Spleen (tissue), 11 donors: ENCODE results near the gene TBC1D22A. TPM values are rescaled to one million over a fixed set of nuclear protein-coding genes. Genes with fewer than 3 reads are reported as not detected.

ENCODE experiments used
- DNase-seq: peaks from one replicate; pipeline ENCODE4 v3.0.0-alpha.2; 2020
- H3K27ac ChIP-seq, 8 donors: fragments of 200-600 bp; sonication (generic) in 7 of 8; 1 replicate in 4 of 8; 2 replicates in 4 of 8; pipeline versions ENCODE4 v1.5.0 to v1.8.0; 2016 to 2021; ENCODE audit warnings: inconsistent platforms in 4 of 8, mild to moderate bottlenecking in 4 of 8, moderate library complexity in 1 of 8
- H3K27me3 ChIP-seq, 7 donors: fragments of 200-600 bp; sonication (generic) in 6 of 7; replicated peaks in 1 of 7; 1 replicate in 4 of 7; 2 replicates in 3 of 7; pipeline versions ENCODE4 v1.5.0 to v1.8.0; 2016 to 2021; ENCODE audit warnings: inconsistent platforms in 3 of 7, mild to moderate bottlenecking in 1 of 7
- H3K36me3 ChIP-seq, 6 donors: fragments of 200-600 bp; sonication (generic) in 5 of 6; 1 replicate in 4 of 6; 2 replicates in 2 of 6; pipeline versions ENCODE4 v1.5.0 to v1.8.0; 2016 to 2021; ENCODE audit warnings: inconsistent platforms in 2 of 6
- H3K4me1 ChIP-seq, 6 donors: fragments of 200-600 bp; sonication (generic) in 5 of 6; 1 replicate in 3 of 6; 2 replicates in 3 of 6; pipeline versions ENCODE4 v1.5.0 to v1.8.0; 2016 to 2021; ENCODE audit warnings: inconsistent platforms in 3 of 6
- H3K4me3 ChIP-seq, 8 donors: fragments of 200-600 bp; sonication (generic) in 7 of 8; 1 replicate in 4 of 8; 2 replicates in 4 of 8; pipeline versions ENCODE4 v1.5.0 to v1.8.0; 2016 to 2021; ENCODE audit warnings: inconsistent platforms in 4 of 8, mild to moderate bottlenecking in 4 of 8, moderate library complexity in 2 of 8
- H3K9me3 ChIP-seq, 8 donors: fragments of 200-600 bp; sonication (generic) in 7 of 8; 1 replicate in 4 of 8; 2 replicates in 4 of 8; pipeline versions ENCODE4 v1.5.0 to v1.8.0; 2016 to 2021; ENCODE audit warnings: inconsistent platforms in 4 of 8
- CTCF ChIP-seq, 11 experiments: fragments of 200-600 bp in 7 of 11; fragments of 450-650 bp in 4 of 11; sonication (generic) in 4 of 11; IDR thresholded peaks in 8 of 11; conservative IDR thresholded peaks in 3 of 11; 1 replicate in 7 of 11; 2 replicates in 4 of 11; pipeline versions ENCODE4 v1.4.0 to v1.8.0; 2016 to 2021; ENCODE audit warnings: antibody characterized with exemption in 11 of 11, inconsistent platforms in 4 of 11, mild to moderate bottlenecking in 1 of 11
- POLR2A ChIP-seq, 3 donors: fragments of 450-650 bp; IDR thresholded peaks; one replicate each; pipeline ENCODE4 v1.5.1; 2017; ENCODE audit warnings: antibody characterized with exemption in 3 of 3, mild to moderate bottlenecking in 1 of 3
- POLR2AphosphoS5 ChIP-seq, 3 donors: sonication (generic); formaldehyde crosslinking; IDR thresholded peaks; one replicate each; pipeline ENCODE4 v1.5.1; 2017; ENCODE audit warnings: antibody characterized with exemption in 3 of 3
- WGBS, 5 donors: extraction: QIAGEN DNeasy Blood & Tissue Kit in 3 of 5; methylation state at CpG; one replicate each; pipeline versions ENCODE4 v1.1.5 to v1.1.7; 2013 to 2018; 5-methylcytosine and 5-hydroxymethylcytosine counted together
- intact Hi-C: fragments of 100-400 bp; cut with DNase I; formaldehyde crosslinking; loops from one replicate; pipeline ENCODE4 v1.15.0; 2023; ENCODE audit warnings: low total_unique reads
- polyA plus RNA-seq, 3 donors: library from polyadenylated mRNA; stranded (reverse); fragments of 200-250 nt; gene quantifications; one replicate each; pipeline ENCODE4 v1.2.1, GENCODE V29; 2013
- total RNA-seq, 7 donors: library from RNA; depleted of rRNA in 3 of 7; stranded (reverse); fragments of >200 nt in 3 of 7; fragmentation: NEBNext Ultra II Directional in 4 of 7; extraction: Animal tissue kit (Norgen Biotek cat#: 25700) in 4 of 7; gene quantifications; one replicate each; pipeline versions ENCODE4 v1.1.0 to v1.2.1, GENCODE V29; 2016 to 2021
- donor health status: healthy with polysubstance abuse.
- donor health status: DM: no; HTN: no; CAD: no; lungs with moderate emphysema.
- donor health status: DM: no; HTN: no; CAD: no.
- donor health status: Bipolar disorder and iron deficiency.
- donor health status: healthy.
- donor health status: DM: no; HTN: no; CAD: no.
- donor health status: DM: yes; HTN: yes; CAD: no.

The TBC1D22A gene
- total and polyA plus RNA-seq, 10 donors: 17.2 to 66.9 (median 49.6) TPM

DNA sequence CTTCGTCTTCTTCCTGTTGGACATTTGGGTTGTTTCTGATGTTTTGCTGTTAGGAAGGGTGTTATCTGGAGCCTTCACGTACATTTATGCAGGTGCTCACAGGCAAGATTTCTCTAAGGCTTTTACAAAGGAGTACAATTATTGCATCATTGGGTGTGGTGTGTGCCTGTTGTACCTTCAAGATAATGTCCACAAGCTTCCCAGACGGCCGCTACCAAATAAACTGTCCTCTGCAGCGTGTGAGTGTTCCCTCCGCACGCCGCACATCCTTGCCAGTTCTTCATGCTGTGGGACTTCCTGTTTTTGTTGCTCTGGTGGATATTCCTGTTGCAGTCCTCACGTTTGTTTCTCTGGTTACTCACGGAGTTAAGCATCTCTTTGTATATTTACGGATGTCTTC is 133.3 kb downstream of the TBC1D22A start:
- Histone ChIP-seq H3K36me3 (peaks cover 0 to 76% (median 28%) of the 10 kb centered on the region in 6 donors), H3K9me3 (no peaks in the 10 kb centered on the region), H3K27ac (peak overlapping the region in 4 of 8 donors; percentile 8 to 35 (median 19)), H3K27me3 (no peaks in the 10 kb centered on the region), H3K4me3 (no peak overlapping the region), H3K4me1 (peaks cover 6 to 53% (median 23%) of the 10 kb centered on the region in 6 donors)
- DNase-seq: no peak
- TF ChIP-seq POLR2AphosphoS5 (IDR thresholded peaks at IDR 0.05) (peak in 1 of 3 donors; percentile 34), CTCF (IDR thresholded peaks at IDR 0.05 in 8 of 11, conservative IDR thresholded peaks at IDR 0.05 in 3 of 11) (no peak), POLR2A (IDR thresholded peaks at IDR 0.05) (no peak)
- WGBS, 5 donors: 39 to 57% (median 47%) methylated on average over 11 of the region's 11 CpGs
- intact Hi-C loops: no loop called here

DNA sequence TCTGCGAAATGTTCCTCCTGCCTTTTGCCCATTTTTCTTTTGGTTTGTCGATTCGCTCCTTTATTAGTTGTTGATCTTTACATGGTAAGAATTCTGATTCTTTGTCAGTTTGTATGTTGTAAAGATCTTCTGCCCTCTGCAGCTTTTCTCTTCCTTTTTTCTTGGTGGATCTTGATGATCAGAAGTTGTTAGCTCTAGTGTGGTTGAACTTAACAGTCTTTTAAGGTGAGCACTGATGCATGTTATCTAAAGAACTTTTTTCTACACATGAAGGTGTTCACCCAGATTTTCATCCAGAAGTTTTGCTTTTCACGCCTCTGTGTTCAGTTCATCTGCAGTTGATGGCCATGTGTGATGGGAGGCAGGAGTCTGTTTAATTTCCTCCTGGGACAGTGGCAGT is 133.7 kb downstream of the TBC1D22A start:
- no peak for DNase-seq
- Histone ChIP-seq H3K36me3 (peaks cover 0 to 76% (median 28%) of the 10 kb centered on the region in 6 donors), H3K4me1 (peaks cover 6 to 57% (median 23%) of the 10 kb centered on the region in 6 donors), H3K4me3 (no peak overlapping the region), H3K9me3 (no peaks in the 10 kb centered on the region), H3K27ac (peak overlapping the region in 4 of 8 donors; percentile 8 to 35 (median 19)), H3K27me3 (no peaks in the 10 kb centered on the region)
- WGBS, 5 donors: 82 to 92% (median 88%) methylated on average over 4 of the region's 4 CpGs
- TF ChIP-seq CTCF (IDR thresholded peaks at IDR 0.05 in 8 of 11, conservative IDR thresholded peaks at IDR 0.05 in 3 of 11): no peak
- TF ChIP-seq POLR2AphosphoS5 (IDR thresholded peaks at IDR 0.05): no peak
- no peak for TF ChIP-seq POLR2A (IDR thresholded peaks at IDR 0.05)
- intact Hi-C loops: no loop called here

DNA sequence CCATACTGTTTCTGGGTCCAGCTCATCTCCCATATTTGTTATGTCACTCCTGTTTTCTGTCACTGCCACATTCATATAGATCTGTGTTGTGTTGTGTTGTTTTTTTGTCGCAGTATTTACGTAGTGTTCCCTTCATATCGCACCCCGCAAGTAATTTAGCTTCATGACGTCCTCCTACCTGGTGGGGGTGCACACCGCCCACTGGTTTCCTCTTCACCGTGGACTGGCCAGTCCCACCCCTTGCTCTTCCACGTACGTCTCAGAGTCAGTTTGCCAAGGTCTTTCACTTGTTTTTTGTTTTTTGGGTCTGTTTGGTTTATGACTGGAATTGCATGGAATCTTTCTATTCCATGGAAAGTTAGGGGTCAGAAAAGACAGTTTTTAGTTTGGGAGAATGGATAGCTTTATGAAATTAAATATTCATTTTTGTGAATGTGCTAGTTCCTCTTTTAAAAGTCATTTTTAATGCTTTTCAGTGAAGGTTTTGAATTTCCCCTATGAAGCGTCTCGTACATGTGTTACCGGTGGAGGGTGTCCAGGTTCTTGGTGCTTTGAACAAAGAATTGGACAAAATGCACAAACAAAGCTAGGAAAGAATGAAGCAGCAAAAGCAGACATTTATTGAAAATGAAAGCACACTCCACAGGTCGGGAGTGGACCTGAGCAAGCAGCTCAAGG is 134.3 kb downstream of the TBC1D22A start:
- no peak for DNase-seq
- H3K4me3 ChIP-seq: no peak overlapping the region
- TF ChIP-seq POLR2AphosphoS5 (IDR thresholded peaks at IDR 0.05) (no peak), POLR2A (IDR thresholded peaks at IDR 0.05) (no peak), CTCF (IDR thresholded peaks at IDR 0.05 in 8 of 11, conservative IDR thresholded peaks at IDR 0.05 in 3 of 11) (no peak)
- no peaks in the 10 kb centered on the region for H3K9me3 ChIP-seq
- no peaks in the 10 kb centered on the region for H3K27me3 ChIP-seq
- peaks cover 6 to 57% (median 23%) of the 10 kb centered on the region in 6 donors for H3K4me1 ChIP-seq
- intact Hi-C loops: no loop called here
- 64 to 80% (median 70%) methylated on average over 12 to 13 of the region's 13 CpGs for WGBS, 5 donors
- peaks cover 0 to 75% (median 27%) of the 10 kb centered on the region in 6 donors for H3K36me3 ChIP-seq
- peak overlapping the region in 3 of 8 donors; percentile 5 to 35 (median 14) for H3K27ac ChIP-seq

DNA sequence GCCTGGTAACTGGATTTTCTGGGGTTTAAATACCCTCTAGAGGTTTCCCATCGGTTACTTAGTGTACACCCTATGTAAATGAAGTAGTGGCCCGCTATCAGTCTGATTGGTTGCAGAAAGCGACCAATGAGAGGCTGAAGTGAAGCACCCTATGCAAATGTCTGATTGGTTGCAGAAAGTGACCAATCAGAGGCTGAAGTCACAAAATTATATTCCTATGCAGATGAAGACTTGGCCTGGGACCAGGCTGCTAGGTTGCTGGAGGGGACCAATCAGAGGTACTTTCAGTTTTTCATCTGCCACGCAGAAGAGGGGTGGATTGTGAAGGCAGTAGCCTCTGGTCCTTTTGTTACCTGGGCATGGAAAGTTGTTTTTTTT is 134.8 kb downstream of the TBC1D22A start:
- Histone ChIP-seq H3K36me3 (peaks cover 0 to 75% (median 22%) of the 10 kb centered on the region in 6 donors), H3K9me3 (no peaks in the 10 kb centered on the region), H3K4me1 (peaks cover 6 to 57% (median 23%) of the 10 kb centered on the region in 6 donors), H3K27ac (peak overlapping the region in 2 of 8 donors; percentile 5 to 35), H3K4me3 (no peak overlapping the region), H3K27me3 (no peaks in the 10 kb centered on the region)
- intact Hi-C loops: no loop called here
- TF ChIP-seq POLR2A (IDR thresholded peaks at IDR 0.05): no peak
- no peak for TF ChIP-seq POLR2AphosphoS5 (IDR thresholded peaks at IDR 0.05)
- no peak for TF ChIP-seq CTCF (IDR thresholded peaks at IDR 0.05 in 8 of 11, conservative IDR thresholded peaks at IDR 0.05 in 3 of 11)
- no peak for DNase-seq
- 89 to 93% (median 92%) methylated on average over 4 of the region's 4 CpGs for WGBS, 5 donors
